ENCODE results near the gene MRPL58.

The MRPL58 gene

GRCh38 chr17:74972107-74972972 lies 40.1 kb upstream of the MRPL58 start, which contains the start of gene HID1:
TSS of gene HID1 (minus strand) at chr17:74972759. CDS start at chr17:74972656, 103 bp downstream.
- Histone ChIP-seq H3K9me3 (ENCODE audit: control insufficient read depth, low read length) (no peaks in the 10 kb centered on the region), H3K4me2 (ENCODE audit: low read length) (peak within 1 kb of the TSS; percentile 88), H3K4me1 (peaks cover 3% of the 10 kb centered on the region), H3K4me3 (ENCODE audit: low read depth, low read length) (peak within 1 kb of the TSS; percentile 68), H3K27ac (peak within 1 kb of the TSS; percentile 15), H3K9ac (peak within 1 kb of the TSS; percentile 84), H3K79me2 (peaks cover 6% of the 10 kb centered on the region), H2AFZ (peak within 1 kb of the TSS; percentile 93), H3K27me3 (ENCODE audit: control insufficient read depth, insufficient read depth, low read length) (no peaks in the 10 kb centered on the region), H3K36me3 (ENCODE audit: control insufficient read depth, insufficient read depth, low read length) (no peaks in the 10 kb centered on the region)
- no peak for TF ChIP-seq CTCF (IDR thresholded peaks at IDR 0.05)

GRCh38 chr17:74972973-74973328 lies 39.5 kb upstream of the MRPL58 start:
- Histone ChIP-seq H3K36me3 (ENCODE audit: control insufficient read depth, insufficient read depth, low read length) (no peaks in the 10 kb centered on the region), H3K4me1 (peaks cover 3% of the 10 kb centered on the region), H3K27me3 (ENCODE audit: control insufficient read depth, insufficient read depth, low read length) (no peaks in the 10 kb centered on the region), H3K9ac (no peak overlapping the region), H3K79me2 (peaks cover 6% of the 10 kb centered on the region), H3K27ac (no peak overlapping the region), H3K9me3 (ENCODE audit: control insufficient read depth, low read length) (no peaks in the 10 kb centered on the region), H3K4me2 (ENCODE audit: low read length) (peak overlapping the region; percentile 88), H3K4me3 (ENCODE audit: low read depth, low read length) (peak overlapping the region; percentile 68), H2AFZ (peak overlapping the region; percentile 93)
- TF ChIP-seq CTCF (IDR thresholded peaks at IDR 0.05) = no peak

GRCh38 chr17:74975943-74976342 lies 36.5 kb upstream of the MRPL58 start:
- Histone ChIP-seq H3K27me3 (ENCODE audit: control insufficient read depth, insufficient read depth, low read length) (no peaks in the 10 kb centered on the region), H3K4me2 (ENCODE audit: low read length) (no peak overlapping the region)

GRCh38 chr17:74977802-74978201 lies 34.7 kb upstream of the MRPL58 start:
- no peak for TF ChIP-seq CTCF (IDR thresholded peaks at IDR 0.05)
- Histone ChIP-seq H3K9me3 (ENCODE audit: control insufficient read depth, low read length) (no peaks in the 10 kb centered on the region), H3K36me3 (ENCODE audit: control insufficient read depth, insufficient read depth, low read length) (no peaks in the 10 kb centered on the region), H3K9ac (no peak overlapping the region), H3K4me2 (ENCODE audit: low read length) (no peak overlapping the region), H3K4me3 (ENCODE audit: low read depth, low read length) (no peak overlapping the region), H3K27me3 (ENCODE audit: control insufficient read depth, insufficient read depth, low read length) (no peaks in the 10 kb centered on the region), H3K4me1 (peaks cover 6% of the 10 kb centered on the region), H3K27ac (no peak overlapping the region), H2AFZ (no peak overlapping the region), H3K79me2 (no peaks in the 10 kb centered on the region)

More at GRCh38 chr17:74975943-74976342, 36.5 kb upstream of the MRPL58 start:
- Histone ChIP-seq H3K79me2 (peaks cover 6% of the 10 kb centered on the region), H3K27ac (no peak overlapping the region), H3K9me3 (ENCODE audit: control insufficient read depth, low read length) (no peaks in the 10 kb centered on the region), H3K36me3 (ENCODE audit: control insufficient read depth, insufficient read depth, low read length) (no peaks in the 10 kb centered on the region), H2AFZ (no peak overlapping the region), H3K4me3 (ENCODE audit: low read depth, low read length) (no peak overlapping the region), H3K9ac (no peak overlapping the region), H3K4me1 (peaks cover 3% of the 10 kb centered on the region)
- TF ChIP-seq CTCF (IDR thresholded peaks at IDR 0.05) = no peak
